HG02981 (cell line): ENCODE measurements around the gene AFF3.
"Not testable (repeated sequence)": the region's sequence is repeated elsewhere in the genome, so short reads cannot be mapped to it uniquely, and the experiment has no call there.

ENCODE experiments used
- ATAC-seq: cut with Tn5 transposase; IDR thresholded peaks from one replicate; pipeline ENCODE4 v1.9.1; 2021; ENCODE audit warnings: mild to moderate bottlenecking, moderate library complexity; ENCODE audit not compliant: unreplicated experiment

Gene AFF3

GRCh38 chr2:99773642-99774041 is 368.7 kb downstream of the AFF3 start:
- not testable (repeated sequence) for ATAC-seq

- ATAC-seq = no peak
Measured at GRCh38 chr2:99772591-99773331, 369.6 kb downstream of the AFF3 start.

- ATAC-seq = no peak
Measured at GRCh38 chr2:99771681-99772333, 370.6 kb downstream of the AFF3 start.

- no peak for ATAC-seq
Measured at GRCh38 chr2:99770876-99771275, 371.5 kb downstream of the AFF3 start.

- ATAC-seq = no peak
Measured at GRCh38 chr2:99765731-99766318, 376.6 kb downstream of the AFF3 start.

- no peak for ATAC-seq
Measured at GRCh38 chr2:99763764-99764163, 378.6 kb downstream of the AFF3 start.

- no peak for ATAC-seq
Measured at GRCh38 chr2:99762714-99763113, 379.7 kb downstream of the AFF3 start.

- ATAC-seq = no peak
Measured at GRCh38 chr2:99757611-99758114, 384.7 kb downstream of the AFF3 start.

GRCh38 chr2:99756059-99756458 is 386.3 kb downstream of the AFF3 start:
- ATAC-seq = no peak

GRCh38 chr2:99754210-99754609 is 388.2 kb downstream of the AFF3 start:
- ATAC-seq = no peak

- ATAC-seq = no peak
Measured at GRCh38 chr2:99753505-99753904, 388.9 kb downstream of the AFF3 start.

- ATAC-seq = no peak
Measured at GRCh38 chr2:99748344-99748743, 394.0 kb downstream of the AFF3 start.

GRCh38 chr2:99747842-99748241 is 394.5 kb downstream of the AFF3 start:
- ATAC-seq = no peak

GRCh38 chr2:99743146-99743545 is 399.2 kb downstream of the AFF3 start:
- ATAC-seq = no peak

- ATAC-seq = no peak
Measured at GRCh38 chr2:99737537-99737936, 404.9 kb downstream of the AFF3 start.

GRCh38 chr2:99735753-99736152 is 406.6 kb downstream of the AFF3 start:
- no peak for ATAC-seq

- ATAC-seq = not testable (repeated sequence)
Measured at GRCh38 chr2:99735314-99735713, 407.1 kb downstream of the AFF3 start.

- no peak for ATAC-seq
Measured at GRCh38 chr2:99734236-99734635, 408.2 kb downstream of the AFF3 start.

GRCh38 chr2:99729104-99730025 is 413.0 kb downstream of the AFF3 start:
- ATAC-seq = no peak

GRCh38 chr2:99728166-99728565 is 414.2 kb downstream of the AFF3 start:
- no peak for ATAC-seq

- ATAC-seq = no peak
Measured at GRCh38 chr2:99727199-99727598, 415.2 kb downstream of the AFF3 start.
